ENCODE measurements around the gene APLNR. TPM values are rescaled to one million over a fixed set of nuclear protein-coding genes. Genes with fewer than 3 reads are reported as not detected.

APLNR gene
- total and polyA plus RNA-seq, 2 of the 4 experiments (the other 2 are of a cell fraction): not detected

GRCh38 chr11:57231539-57232253 lies 5.4 kb downstream of the APLNR start:
- no peaks in the 10 kb centered on the region for H3K9me1 ChIP-seq (ENCODE audit: insufficient read depth, low read length)
- H2BK15ac ChIP-seq (ENCODE audit: low read depth, low read length): no peak overlapping the region
- H3K14ac ChIP-seq (replicated peaks; ENCODE audit: low read depth, low read length): no peak overlapping the region
- no peaks in the 10 kb centered on the region for H3K79me1 ChIP-seq (ENCODE audit: low read depth in 1 of 2, low read length in 2 of 2)
- TF ChIP-seq POLR2A (IDR thresholded peaks at IDR 0.05; ENCODE audit: low read depth, low read length): no peak
- no peak for TF ChIP-seq ELK1 (IDR thresholded peaks at IDR 0.05; ENCODE audit: borderline replicate concordance, low read depth, low read length)
- TF ChIP-seq SMC3 (IDR thresholded peaks at IDR 0.05; ENCODE audit: low read depth, low read length): no peak
- TF ChIP-seq USF2 (IDR thresholded peaks at IDR 0.05; ENCODE audit: low read depth, low read length): no peak
- no peak for TF ChIP-seq BHLHE40 (IDR thresholded peaks at IDR 0.05; ENCODE audit: low read depth, low read length)
- TF ChIP-seq CHD1 (IDR thresholded peaks at IDR 0.05; ENCODE audit: low read depth, low read length): no peak
- TF ChIP-seq RCOR1 (IDR thresholded peaks at IDR 0.05; ENCODE audit: insufficient replicate concordance, low read length): no peak
- no peak for TF ChIP-seq MXI1 (IDR thresholded peaks at IDR 0.05; ENCODE audit: borderline replicate concordance, low read depth, low read length)
- no peak for TF ChIP-seq CEBPB (IDR thresholded peaks at IDR 0.05; ENCODE audit: low read depth, low read length)
- TF ChIP-seq, protein P1, sequence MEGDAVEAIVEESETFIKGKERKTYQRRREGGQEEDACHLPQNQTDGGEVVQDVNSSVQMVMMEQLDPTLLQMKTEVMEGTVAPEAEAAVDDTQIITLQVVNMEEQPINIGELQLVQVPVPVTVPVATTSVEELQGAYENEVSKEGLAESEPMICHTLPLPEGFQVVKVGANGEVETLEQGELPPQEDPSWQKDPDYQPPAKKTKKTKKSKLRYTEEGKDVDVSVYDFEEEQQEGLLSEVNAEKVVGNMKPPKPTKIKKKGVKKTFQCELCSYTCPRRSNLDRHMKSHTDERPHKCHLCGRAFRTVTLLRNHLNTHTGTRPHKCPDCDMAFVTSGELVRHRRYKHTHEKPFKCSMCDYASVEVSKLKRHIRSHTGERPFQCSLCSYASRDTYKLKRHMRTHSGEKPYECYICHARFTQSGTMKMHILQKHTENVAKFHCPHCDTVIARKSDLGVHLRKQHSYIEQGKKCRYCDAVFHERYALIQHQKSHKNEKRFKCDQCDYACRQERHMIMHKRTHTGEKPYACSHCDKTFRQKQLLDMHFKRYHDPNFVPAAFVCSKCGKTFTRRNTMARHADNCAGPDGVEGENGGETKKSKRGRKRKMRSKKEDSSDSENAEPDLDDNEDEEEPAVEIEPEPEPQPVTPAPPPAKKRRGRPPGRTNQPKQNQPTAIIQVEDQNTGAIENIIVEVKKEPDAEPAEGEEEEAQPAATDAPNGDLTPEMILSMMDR (conservative IDR thresholded peaks at IDR 0.05; ENCODE audit: low read depth, low read length): no peak
- no peak for TF ChIP-seq RFX5 (IDR thresholded peaks at IDR 0.05; ENCODE audit: low read depth, low read length)
- no peak for TF ChIP-seq RAD21 (IDR thresholded peaks at IDR 0.05; ENCODE audit: low read length)
- no peak for TF ChIP-seq MAZ (IDR thresholded peaks at IDR 0.05; ENCODE audit: borderline replicate concordance, low read depth, low read length)
- no peak for TF ChIP-seq FOS (IDR thresholded peaks at IDR 0.05; ENCODE audit: low read depth, low read length)
- TF ChIP-seq NFE2L2 (IDR thresholded peaks at IDR 0.05; ENCODE audit: low read depth, low read length): no peak
- no peak overlapping the region for H3K56ac ChIP-seq (ENCODE audit: extremely low read depth, insufficient read depth, low read length)
- no peak overlapping the region for H3K4ac ChIP-seq (ENCODE audit: low read depth, low read length)
- no peak overlapping the region for H4K8ac ChIP-seq (ENCODE audit: low read depth in 2 of 2, low read length in 2 of 2)
- no peak overlapping the region for H2AK9ac ChIP-seq (replicated peaks; ENCODE audit: low read depth, low read length, poor library complexity)
- H3K23ac ChIP-seq (ENCODE audit: low read depth, low read length): no peak overlapping the region
- H3K9me3 ChIP-seq (ENCODE audit: control insufficient read depth, insufficient read depth, low read length): no peaks in the 10 kb centered on the region
- dilution Hi-C loops (cut with HindIII; ENCODE audit: low sequenced_read_pairs, unreplicated experiment): no loop called here
- no peak for DNase-seq
- no peak overlapping the region for H3K18ac ChIP-seq (ENCODE audit: low read depth, low read length)
- no peak overlapping the region for H3K9ac ChIP-seq (ENCODE audit: low read depth, low read length)
- no peaks in the 10 kb centered on the region for H4K20me1 ChIP-seq (ENCODE audit: insufficient read depth, low read length)
- no peaks in the 10 kb centered on the region for H3K36me3 ChIP-seq (ENCODE audit: control insufficient read depth, insufficient read depth, low read length)
- 39% methylated on average over 3 of the region's 3 CpGs; no CpG with 5 or more reads in 1 of the 2 experiments for WGBS, 2 experiments (ENCODE audit: extremely low coverage in 2 of 2, insufficient read length in 1 of 2)
- H2BK20ac ChIP-seq (ENCODE audit: low read depth, low read length): no peak overlapping the region
- in situ Hi-C loops (cut with MboI; ENCODE audit: low sequenced_read_pairs): no loop called here
- H3K4me2 ChIP-seq (ENCODE audit: low read depth, low read length): no peak overlapping the region
- no peak overlapping the region for H2BK5ac ChIP-seq (ENCODE audit: low read depth, low read length, poor library complexity, severe bottlenecking)
- no peaks in the 10 kb centered on the region for H3K4me1 ChIP-seq (ENCODE audit: control insufficient read depth, insufficient read depth, low read length)
- ChIA-PET POLR2A (ENCODE audit: unreplicated experiment) (no interaction called here), CTCF (no interaction called here)
- H2AK5ac ChIP-seq (ENCODE audit: low read depth, low read length): no peak overlapping the region
- H2BK120ac ChIP-seq (ENCODE audit: low read depth, low read length): no peak overlapping the region
- no peak overlapping the region for H3K4me3 ChIP-seq (ENCODE audit: insufficient read depth, low read depth, low read length)
- no peak overlapping the region for H4K5ac ChIP-seq (ENCODE audit: low read depth, low read length)
- BruUV-seq (replicated peaks): no TSS peak
- no peak overlapping the region for H2AFZ ChIP-seq (replicated peaks; ENCODE audit: low read length, poor library complexity)
- no peak for ATAC-seq (ENCODE audit: low read depth)
- no peak overlapping the region for H4K91ac ChIP-seq (ENCODE audit: insufficient read depth, low read depth, low read length)
- H3K27me3 ChIP-seq (ENCODE audit: control insufficient read depth, insufficient read depth, low read length): peaks cover 44% of the 10 kb centered on the region
- no peak overlapping the region for H3K27ac ChIP-seq (ENCODE audit: insufficient read depth, low read length)
- intact Hi-C loops (cut with micrococcal nuclease): no loop called here

Data from IMR-90 (cell line).